Sigmoid colon (tissue), 4 donors: ENCODE measurements around the gene LITAFD.

Experiments
- EP300 ChIP-seq, 4 donors: sonication (generic); formaldehyde crosslinking; IDR thresholded peaks; one replicate each; pipeline ENCODE4 v1.6.1; 2017; ENCODE audit warnings: antibody characterized with exemption in 4 of 4
- POLR2A ChIP-seq, 2 donors: fragments of 450-650 bp; IDR thresholded peaks; one replicate each; pipeline ENCODE4 v1.6.1; 2016; ENCODE audit warnings: antibody characterized with exemption in 2 of 2, mild to moderate bottlenecking in 2 of 2, moderate library complexity in 2 of 2
- POLR2AphosphoS5 ChIP-seq, 4 donors: sonication (generic); formaldehyde crosslinking; IDR thresholded peaks; one replicate each; pipeline ENCODE4 v1.6.1; 2017; ENCODE audit warnings: antibody characterized with exemption in 4 of 4
- TF ChIP-seq, protein P1 (sequence below), 4 experiments: fragments of 450-650 bp in 3 of 4; fragments of 200-600 bp in 1 of 4; IDR thresholded peaks; one replicate each; pipeline ENCODE4 v1.5.1; 2016 to 2019; ENCODE audit warnings: antibody characterized with exemption in 4 of 4, mild to moderate bottlenecking in 3 of 4, moderate library complexity in 2 of 4

DNA sequence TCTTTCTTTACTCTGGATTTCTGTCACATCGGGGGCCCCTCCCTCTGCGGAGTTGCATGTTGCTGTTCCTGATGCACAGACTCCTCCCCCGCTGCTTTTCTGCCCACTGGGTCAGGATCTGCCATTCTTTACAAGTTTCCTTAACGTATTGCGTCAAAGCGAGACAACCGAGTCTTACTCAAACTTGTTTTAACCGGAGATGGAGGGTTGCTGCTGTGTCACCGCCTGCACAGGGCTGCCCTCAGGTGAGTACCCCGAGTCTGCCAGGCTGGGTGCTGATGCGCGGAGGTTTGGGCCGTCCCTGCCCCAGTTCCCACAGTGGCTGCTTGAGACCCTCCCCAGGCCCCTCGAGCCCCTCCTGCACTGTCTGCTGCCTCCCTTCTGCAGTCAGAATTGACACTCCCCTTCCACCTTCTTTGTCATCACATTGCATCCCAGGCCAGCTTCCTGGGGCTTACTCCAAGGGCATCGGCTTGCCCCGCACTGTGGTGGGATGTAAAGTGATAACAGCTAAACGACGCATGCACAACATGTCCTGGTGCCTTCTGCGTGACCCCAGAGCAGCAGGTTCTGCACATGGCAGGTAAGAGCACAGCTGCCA, 32.6 kb upstream of the LITAFD start:
- TF ChIP-seq EP300 (IDR thresholded peaks at IDR 0.05), result no peak
- TF ChIP-seq, protein P1, sequence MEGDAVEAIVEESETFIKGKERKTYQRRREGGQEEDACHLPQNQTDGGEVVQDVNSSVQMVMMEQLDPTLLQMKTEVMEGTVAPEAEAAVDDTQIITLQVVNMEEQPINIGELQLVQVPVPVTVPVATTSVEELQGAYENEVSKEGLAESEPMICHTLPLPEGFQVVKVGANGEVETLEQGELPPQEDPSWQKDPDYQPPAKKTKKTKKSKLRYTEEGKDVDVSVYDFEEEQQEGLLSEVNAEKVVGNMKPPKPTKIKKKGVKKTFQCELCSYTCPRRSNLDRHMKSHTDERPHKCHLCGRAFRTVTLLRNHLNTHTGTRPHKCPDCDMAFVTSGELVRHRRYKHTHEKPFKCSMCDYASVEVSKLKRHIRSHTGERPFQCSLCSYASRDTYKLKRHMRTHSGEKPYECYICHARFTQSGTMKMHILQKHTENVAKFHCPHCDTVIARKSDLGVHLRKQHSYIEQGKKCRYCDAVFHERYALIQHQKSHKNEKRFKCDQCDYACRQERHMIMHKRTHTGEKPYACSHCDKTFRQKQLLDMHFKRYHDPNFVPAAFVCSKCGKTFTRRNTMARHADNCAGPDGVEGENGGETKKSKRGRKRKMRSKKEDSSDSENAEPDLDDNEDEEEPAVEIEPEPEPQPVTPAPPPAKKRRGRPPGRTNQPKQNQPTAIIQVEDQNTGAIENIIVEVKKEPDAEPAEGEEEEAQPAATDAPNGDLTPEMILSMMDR (IDR thresholded peaks at IDR 0.05), result no peak
- TF ChIP-seq POLR2AphosphoS5 (IDR thresholded peaks at IDR 0.05), result no peak
- TF ChIP-seq POLR2A (IDR thresholded peaks at IDR 0.05), result no peak
